ENCODE results near the gene TMEM141.
"Not testable (repeated sequence)": the region's sequence is repeated elsewhere in the genome, so short reads cannot be mapped to it uniquely, and the experiment has no call there.

The TMEM141 gene

DNA sequence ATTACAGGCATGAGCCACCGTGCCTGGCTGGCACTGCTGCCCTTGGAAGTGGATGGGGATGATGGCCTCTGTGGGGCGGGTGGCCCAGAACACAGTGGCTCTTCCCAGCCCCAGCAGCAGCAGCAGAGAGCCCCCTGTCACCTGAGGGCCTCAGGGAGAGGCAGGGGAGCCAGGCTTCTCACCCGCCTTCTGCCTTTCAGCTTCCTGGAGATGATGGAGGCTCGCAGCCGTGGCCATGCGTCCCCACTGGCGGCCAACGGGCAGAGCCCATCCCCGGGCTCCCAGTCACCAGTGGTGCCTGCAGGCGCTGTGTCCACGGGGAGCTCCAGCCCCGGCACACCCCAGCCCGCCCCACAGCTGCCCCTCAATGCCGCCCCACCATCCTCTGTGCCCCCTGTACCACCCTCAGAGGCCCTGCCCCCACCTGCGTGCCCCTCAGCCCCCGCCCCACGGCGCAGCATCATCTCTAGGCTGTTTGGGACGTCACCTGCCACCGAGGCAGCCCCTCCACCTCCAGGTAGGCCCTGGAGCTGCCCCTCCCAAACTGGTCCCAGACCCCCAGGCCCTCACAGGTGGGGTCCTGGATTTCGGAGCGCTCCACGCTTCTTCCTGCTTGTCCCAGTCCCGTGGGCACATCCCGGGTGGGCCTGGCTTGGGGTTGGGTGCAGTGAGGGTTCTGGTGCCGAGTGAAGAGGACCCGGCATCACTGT lies 46.2 kb downstream of the TMEM141 start:
- TF ChIP-seq, protein P1, sequence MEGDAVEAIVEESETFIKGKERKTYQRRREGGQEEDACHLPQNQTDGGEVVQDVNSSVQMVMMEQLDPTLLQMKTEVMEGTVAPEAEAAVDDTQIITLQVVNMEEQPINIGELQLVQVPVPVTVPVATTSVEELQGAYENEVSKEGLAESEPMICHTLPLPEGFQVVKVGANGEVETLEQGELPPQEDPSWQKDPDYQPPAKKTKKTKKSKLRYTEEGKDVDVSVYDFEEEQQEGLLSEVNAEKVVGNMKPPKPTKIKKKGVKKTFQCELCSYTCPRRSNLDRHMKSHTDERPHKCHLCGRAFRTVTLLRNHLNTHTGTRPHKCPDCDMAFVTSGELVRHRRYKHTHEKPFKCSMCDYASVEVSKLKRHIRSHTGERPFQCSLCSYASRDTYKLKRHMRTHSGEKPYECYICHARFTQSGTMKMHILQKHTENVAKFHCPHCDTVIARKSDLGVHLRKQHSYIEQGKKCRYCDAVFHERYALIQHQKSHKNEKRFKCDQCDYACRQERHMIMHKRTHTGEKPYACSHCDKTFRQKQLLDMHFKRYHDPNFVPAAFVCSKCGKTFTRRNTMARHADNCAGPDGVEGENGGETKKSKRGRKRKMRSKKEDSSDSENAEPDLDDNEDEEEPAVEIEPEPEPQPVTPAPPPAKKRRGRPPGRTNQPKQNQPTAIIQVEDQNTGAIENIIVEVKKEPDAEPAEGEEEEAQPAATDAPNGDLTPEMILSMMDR (IDR thresholded peaks at IDR 0.05; ENCODE audit: borderline replicate concordance, control extremely low read depth, extremely low read depth, insufficient read depth, missing control alignments), result no peak
- in situ Hi-C loops (cut with MboI; ENCODE audit: low sequenced_read_pairs, unreplicated experiment), result no loop called here
- no peak for DNase-seq (ENCODE audit: low spot score)

DNA sequence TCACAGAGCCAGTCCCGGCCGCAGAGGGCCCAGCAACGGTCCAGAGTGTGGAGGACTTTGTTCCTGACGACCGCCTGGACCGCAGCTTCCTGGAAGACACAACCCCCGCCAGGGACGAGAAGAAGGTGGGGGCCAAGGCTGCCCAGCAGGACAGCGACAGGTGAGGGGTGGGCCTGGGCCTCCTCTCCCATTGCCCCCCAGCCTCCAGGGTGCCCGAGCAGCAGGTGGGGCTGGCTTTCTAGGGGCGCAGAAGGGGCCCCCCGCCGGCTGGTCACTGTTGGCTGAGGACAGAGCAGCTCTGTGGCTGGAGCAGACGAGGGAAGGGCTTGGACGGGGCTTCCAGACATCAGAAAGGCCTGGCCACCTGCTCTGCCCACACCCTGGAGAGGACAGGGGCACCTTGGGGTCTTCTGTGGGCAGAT lies 46.7 kb downstream of the TMEM141 start:
- DNase-seq (ENCODE audit: low spot score); in situ Hi-C loops (cut with MboI; ENCODE audit: low sequenced_read_pairs, unreplicated experiment): not testable (repeated sequence)

DNA sequence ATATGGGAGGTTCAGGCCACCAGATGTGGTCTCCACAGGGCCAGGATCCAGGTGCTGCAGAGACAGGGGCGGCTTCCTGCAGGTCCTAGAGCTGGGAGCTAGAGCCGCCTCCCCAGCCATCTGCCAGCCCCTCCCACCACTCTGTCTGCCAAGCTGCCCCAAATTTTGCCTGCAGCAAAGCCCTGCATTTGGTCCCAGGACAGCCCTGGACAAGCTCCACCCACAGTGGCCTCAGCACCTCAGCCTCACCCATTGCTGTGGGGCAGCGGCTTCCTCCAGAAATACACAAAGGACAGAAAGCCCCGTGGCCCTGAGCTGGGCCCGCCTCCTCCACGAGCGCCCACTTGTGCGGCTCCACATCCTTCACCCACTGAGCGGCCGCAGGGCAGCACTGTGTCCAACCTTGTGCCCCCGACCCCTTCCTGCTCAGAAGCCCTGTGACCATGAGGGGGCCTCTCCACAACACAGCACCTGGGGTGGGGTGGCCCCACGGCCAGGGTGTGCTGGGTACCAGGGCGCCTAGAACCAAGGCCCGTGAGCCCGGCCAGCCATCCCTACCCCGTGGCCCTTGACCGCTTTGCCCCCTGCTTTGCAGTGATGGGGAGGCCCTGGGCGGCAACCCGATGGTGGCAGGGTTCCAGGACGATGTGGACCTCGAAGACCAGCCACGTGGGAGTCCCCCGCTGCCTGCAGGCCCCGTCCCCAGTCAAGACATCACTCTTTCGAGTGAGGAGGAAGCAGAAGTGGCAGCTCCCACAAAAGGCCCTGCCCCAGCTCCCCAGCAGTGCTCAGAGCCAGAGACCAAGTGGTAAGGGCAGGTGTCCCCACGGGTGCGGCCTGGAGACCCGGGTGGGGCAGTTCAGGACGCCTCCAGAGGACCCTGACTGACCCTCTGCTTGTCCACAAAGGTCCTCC lies 47.4 kb downstream of the TMEM141 start:
- TF ChIP-seq, protein P1 (IDR thresholded peaks at IDR 0.05; ENCODE audit: borderline replicate concordance, control extremely low read depth, extremely low read depth, insufficient read depth, missing control alignments), result no peak
- in situ Hi-C loops (cut with MboI; ENCODE audit: low sequenced_read_pairs, unreplicated experiment), result no loop called here
- no peak for DNase-seq (ENCODE audit: low spot score)

DNA sequence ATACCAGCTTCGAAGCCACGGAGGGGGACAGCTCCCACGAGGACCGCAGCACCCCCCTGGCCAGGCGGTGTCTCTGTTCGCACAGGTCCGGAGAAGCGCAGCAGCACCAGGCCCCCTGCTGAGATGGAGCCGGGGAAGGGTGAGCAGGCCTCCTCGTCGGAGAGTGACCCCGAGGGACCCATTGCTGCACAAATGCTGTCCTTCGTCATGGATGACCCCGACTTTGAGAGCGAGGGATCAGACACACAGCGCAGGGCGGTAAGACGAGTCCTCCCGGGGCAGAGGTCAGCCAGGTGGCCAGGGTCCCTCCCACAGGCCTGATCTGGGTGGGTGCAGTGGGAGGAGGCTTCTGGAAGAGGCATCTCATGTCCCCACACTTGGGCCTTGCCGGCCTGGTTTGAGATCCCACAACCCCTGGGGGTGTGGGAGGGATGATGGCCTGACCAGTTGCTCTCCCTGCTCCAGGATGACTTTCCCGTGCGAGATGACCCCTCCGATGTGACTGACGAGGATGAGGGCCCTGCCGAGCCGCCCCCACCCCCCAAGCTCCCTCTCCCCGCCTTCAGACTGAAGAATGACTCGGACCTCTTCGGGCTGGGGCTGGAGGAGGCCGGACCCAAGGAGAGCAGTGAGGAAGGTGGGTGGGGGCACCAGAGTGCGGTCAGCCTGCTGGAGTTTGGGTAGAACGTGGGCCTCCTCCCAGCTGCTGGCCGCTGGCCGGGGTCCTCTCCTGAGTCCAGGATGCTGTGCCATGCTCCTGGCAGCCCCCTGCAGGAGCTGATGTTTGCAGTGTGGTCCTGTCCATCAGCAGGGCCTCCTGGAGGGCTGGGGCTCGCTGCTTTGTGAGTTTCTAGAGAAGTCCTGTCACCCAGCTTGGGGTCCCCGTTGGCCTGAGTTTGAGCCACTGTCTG lies 48.3 kb downstream of the TMEM141 start:
- DNase-seq (ENCODE audit: low spot score), result no peak
- in situ Hi-C loops (cut with MboI; ENCODE audit: low sequenced_read_pairs, unreplicated experiment), result no loop called here
- TF ChIP-seq, protein P1 (IDR thresholded peaks at IDR 0.05; ENCODE audit: borderline replicate concordance, control extremely low read depth, extremely low read depth, insufficient read depth, missing control alignments), result no peak

DNA sequence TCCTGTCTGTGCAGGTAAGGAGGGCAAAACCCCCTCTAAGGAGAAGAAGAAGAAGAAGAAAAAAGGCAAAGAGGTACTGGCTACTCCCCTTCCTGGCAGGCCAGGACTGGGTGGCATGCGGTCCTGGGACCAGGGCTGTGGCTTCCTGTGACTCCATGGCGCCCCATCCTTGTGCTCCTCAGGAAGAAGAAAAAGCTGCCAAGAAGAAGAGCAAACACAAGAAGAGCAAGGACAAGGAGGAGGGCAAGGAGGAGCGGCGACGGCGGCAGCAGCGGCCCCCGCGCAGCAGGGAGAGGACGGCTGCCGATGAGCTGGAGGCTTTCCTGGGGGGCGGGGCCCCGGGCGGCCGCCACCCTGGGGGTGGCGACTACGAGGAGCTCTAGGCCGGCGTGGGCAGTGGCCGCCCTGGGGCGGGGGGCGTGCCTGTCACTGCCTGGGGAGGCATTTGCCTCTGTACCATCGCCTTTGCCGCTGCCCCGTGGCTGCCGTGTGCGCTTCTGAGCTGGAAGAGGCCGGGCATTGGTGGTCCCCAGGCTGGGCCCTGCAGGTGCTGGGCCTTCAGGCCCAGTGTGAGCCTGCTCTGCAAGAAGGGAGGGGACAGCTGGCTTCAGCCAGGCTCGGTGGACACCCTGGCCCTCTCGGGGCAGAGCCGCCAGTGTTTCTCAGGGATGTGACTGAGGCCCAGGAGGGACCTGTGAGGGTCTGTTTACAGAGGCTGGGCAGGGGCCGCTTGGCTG lies 49.2 kb downstream of the TMEM141 start:
- in situ Hi-C loops (cut with MboI; ENCODE audit: low sequenced_read_pairs, unreplicated experiment), result no loop called here
- TF ChIP-seq, protein P1 (IDR thresholded peaks at IDR 0.05; ENCODE audit: borderline replicate concordance, control extremely low read depth, extremely low read depth, insufficient read depth, missing control alignments), result no peak
- DNase-seq (ENCODE audit: low spot score), result no peak

DNA sequence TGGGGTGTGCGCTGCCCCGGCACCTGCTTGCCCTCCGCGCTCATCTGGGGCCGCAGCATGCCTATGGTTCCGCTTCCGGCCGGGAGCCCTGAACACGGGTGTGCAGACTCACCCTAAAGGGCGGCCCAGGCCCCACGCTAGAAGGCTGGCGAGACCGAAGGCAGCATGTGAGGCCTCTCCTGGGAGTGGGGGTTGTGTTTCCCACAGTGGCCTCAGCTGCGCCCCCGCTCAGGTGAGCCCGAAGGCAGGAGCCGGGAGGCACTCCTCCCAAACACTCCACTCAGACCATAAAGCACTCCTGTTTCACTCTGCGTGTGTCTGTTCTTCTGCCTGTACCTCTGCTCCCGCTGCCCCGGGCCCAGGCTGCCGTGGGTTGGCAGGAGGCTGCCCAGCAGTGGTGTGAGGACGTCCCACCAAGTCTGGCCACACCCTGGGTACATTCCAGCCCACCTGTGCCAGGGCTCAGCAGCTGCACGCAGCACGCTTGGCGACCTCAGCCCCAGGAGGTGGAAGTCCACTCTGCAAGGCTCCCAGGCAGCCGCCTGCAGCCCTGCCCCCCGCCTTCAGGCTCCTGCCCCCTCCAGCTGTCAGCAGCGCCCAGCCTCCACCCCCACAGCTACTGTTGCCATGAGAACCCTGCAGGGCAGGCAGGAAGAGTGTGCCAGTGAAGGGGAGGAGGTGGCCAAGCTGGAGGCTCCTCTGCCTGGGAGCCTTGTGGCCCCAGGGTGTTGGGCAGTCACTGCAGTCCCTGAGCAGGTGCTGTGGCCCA lies 49.9 kb downstream of the TMEM141 start:
- TF ChIP-seq, protein P1 (IDR thresholded peaks at IDR 0.05; ENCODE audit: borderline replicate concordance, control extremely low read depth, extremely low read depth, insufficient read depth, missing control alignments), result no peak
- DNase-seq (ENCODE audit: low spot score), result no peak
- in situ Hi-C loops (cut with MboI; ENCODE audit: low sequenced_read_pairs, unreplicated experiment), result no loop called here

DNA sequence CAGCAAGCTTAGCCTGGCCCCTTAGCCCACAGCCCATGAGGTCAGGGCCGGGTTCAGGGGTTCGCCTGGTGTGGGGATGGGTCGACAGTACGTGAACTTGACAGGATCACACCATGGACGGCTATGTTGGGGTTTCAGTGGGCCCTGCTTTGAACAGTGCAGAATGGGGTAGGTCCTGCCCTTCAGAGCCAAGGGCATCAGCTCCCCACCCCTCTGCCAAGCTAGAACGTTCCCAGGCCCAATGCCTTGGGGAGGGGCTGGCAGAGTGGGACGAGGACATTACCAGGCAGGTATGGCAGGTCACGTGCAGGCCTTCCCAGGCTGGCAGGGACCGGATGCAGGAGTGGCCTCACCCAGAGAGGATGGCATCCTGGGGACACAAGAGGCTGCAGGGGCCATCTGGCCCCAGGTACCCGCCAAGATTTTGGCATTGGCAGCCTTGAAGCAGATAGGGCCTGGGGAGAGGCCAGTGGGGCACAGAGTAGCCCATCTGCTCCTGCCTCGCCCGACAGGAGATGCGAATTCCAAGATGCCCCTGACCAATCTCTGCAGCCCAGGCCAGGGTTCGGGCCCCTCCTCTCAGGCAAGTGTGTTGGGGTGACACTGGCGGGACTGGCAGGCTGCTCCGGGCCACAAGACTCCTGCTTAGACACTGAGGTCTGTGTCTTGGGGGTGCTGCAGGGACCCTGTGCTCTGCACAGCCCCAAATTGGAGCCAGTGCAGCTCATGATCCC lies 50.7 kb downstream of the TMEM141 start:
- in situ Hi-C loops (cut with MboI; ENCODE audit: low sequenced_read_pairs, unreplicated experiment); DNase-seq (ENCODE audit: low spot score): not testable (repeated sequence)
